Purkinje cell (primary cell): ENCODE results near the gene ROBO2. TPM values are rescaled to one million over a fixed set of nuclear protein-coding genes. Genes with fewer than 3 reads are reported as not detected.

Experiments used
- polyA plus RNA-seq: library from polyadenylated mRNA; unstranded; fragments of >200 nt; fragmentation: Nextera tagmentation; gene quantifications from 2 replicates; pipeline ENCODE4 v1.2.1, GENCODE V29; 2014

Gene ROBO2, protein sequence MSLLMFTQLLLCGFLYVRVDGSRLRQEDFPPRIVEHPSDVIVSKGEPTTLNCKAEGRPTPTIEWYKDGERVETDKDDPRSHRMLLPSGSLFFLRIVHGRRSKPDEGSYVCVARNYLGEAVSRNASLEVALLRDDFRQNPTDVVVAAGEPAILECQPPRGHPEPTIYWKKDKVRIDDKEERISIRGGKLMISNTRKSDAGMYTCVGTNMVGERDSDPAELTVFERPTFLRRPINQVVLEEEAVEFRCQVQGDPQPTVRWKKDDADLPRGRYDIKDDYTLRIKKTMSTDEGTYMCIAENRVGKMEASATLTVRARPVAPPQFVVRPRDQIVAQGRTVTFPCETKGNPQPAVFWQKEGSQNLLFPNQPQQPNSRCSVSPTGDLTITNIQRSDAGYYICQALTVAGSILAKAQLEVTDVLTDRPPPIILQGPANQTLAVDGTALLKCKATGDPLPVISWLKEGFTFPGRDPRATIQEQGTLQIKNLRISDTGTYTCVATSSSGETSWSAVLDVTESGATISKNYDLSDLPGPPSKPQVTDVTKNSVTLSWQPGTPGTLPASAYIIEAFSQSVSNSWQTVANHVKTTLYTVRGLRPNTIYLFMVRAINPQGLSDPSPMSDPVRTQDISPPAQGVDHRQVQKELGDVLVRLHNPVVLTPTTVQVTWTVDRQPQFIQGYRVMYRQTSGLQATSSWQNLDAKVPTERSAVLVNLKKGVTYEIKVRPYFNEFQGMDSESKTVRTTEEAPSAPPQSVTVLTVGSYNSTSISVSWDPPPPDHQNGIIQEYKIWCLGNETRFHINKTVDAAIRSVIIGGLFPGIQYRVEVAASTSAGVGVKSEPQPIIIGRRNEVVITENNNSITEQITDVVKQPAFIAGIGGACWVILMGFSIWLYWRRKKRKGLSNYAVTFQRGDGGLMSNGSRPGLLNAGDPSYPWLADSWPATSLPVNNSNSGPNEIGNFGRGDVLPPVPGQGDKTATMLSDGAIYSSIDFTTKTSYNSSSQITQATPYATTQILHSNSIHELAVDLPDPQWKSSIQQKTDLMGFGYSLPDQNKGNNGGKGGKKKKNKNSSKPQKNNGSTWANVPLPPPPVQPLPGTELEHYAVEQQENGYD (N-terminal part only)
- polyA plus RNA-seq: 87.5 and 107 TPM in 2 replicates

DNA sequence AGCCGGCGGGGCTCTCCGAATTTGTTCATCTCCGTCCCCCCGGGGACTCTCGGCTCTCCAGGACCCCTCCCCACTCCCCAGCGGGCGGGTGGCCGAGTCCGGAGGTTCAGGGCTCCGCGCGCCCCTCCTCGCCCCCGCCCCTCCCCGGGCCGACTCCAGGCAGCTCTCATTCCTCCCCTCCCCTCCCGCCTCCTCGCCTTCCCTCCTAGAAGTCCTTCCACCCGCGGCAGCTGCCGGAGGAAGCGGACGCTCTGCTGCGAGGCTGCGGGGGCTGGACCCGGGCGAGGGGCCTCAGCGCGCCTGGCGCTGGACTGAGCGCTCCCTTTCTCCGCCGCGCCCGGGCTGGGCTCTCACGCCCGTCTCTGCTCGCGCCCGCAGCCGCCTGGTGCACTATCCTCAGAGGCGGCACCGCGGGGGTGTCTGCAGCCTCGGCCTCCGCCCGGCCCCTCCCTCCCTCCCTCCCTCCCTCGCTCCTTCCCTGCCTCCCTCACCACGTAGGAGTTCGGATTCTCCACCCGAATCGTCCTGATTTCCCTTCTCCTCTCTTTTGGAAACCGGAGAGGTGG is at the start of gene ROBO2:
Gene ROBO2, plus strand, starts transcription at position 494 of the 566 bp plus-strand sequence. CDS start 687 bp downstream, outside the sequence.

